IMR-90 (cell line): ENCODE results near the gene SP9. TPM values are rescaled to one million over a fixed set of nuclear protein-coding genes. Genes with fewer than 3 reads are reported as not detected.

ENCODE experiments used
- ATAC-seq: fragments of 200-7000 bp; cut with Tn5 transposase; 2 replicates; pipeline ENCODE4 v1.9.1; 2020; ENCODE audit warnings: low read depth, mild to moderate bottlenecking, moderate library complexity
- BruUV-seq: library from RNA; stranded (reverse); fragments of 400-500 nt; replicated peaks from 2 replicates; lab custom pipeline; 2021; lab: Mats Ljungman, UMichigan
- CTCF ChIA-PET: fragments of 300-600 bp; formaldehyde crosslinking; extraction: SDS; loops from one replicate; lab custom pipeline; 2021; ENCODE audit warnings: antibody characterized with exemption; lab: Yijun Ruan, JAX
- POLR2A ChIA-PET: fragments of 300-600 bp; sonication (Branson Sonifier 250); formaldehyde crosslinking; loops from one replicate; lab custom pipeline; 2022; ENCODE audit warnings: antibody characterized with exemption; ENCODE audit not compliant: unreplicated experiment; lab: Charles Lee
- DNase-seq: peaks from one replicate; pipeline ENCODE4 v3.0.0; 2013
- H2AFZ ChIP-seq: replicated peaks from 2 replicates; pipeline ENCODE3; 2013; ENCODE audit warnings: low read length, mild to moderate bottlenecking; ENCODE audit not compliant: poor library complexity
- H2AK5ac ChIP-seq: 2 replicates; pipeline ENCODE4 v1.6.1; 2013; ENCODE audit warnings: low read depth, low read length, inconsistent platforms
- H2AK9ac ChIP-seq: replicated peaks from 2 replicates; pipeline ENCODE3; 2013; ENCODE audit warnings: mild to moderate bottlenecking, low read depth, low read length, moderate library complexity; ENCODE audit not compliant: poor library complexity
- H2BK120ac ChIP-seq: 2 replicates; pipeline ENCODE4 v1.6.1; 2013; ENCODE audit warnings: low read depth, low read length, inconsistent platforms
- H2BK15ac ChIP-seq: 3 replicates; pipeline ENCODE4 v1.6.1; 2013; ENCODE audit warnings: low read depth, low read length, inconsistent platforms
- H2BK20ac ChIP-seq: 2 replicates; pipeline ENCODE4 v1.6.1; 2013; ENCODE audit warnings: low read depth, mild to moderate bottlenecking, inconsistent platforms, low read length, moderate library complexity
- H2BK5ac ChIP-seq: 2 replicates; pipeline ENCODE4 v1.6.1; 2013; ENCODE audit warnings: mild to moderate bottlenecking, low read depth, low read length, inconsistent platforms; ENCODE audit not compliant: poor library complexity, severe bottlenecking
- H3K14ac ChIP-seq: replicated peaks from 2 replicates; pipeline ENCODE4 v1.6.1; 2013; ENCODE audit warnings: low read depth, low read length, inconsistent platforms
- H3K18ac ChIP-seq: 2 replicates; pipeline ENCODE4 v1.6.1; 2013; ENCODE audit warnings: low read depth, low read length, control low read depth
- H3K23ac ChIP-seq: 2 replicates; pipeline ENCODE4 v1.6.1; 2013; ENCODE audit warnings: low read depth, low read length, inconsistent platforms
- H3K27ac ChIP-seq: 2 replicates; pipeline ENCODE4 v1.5.1; 2013; ENCODE audit warnings: mild to moderate bottlenecking, control low read depth, low read length; ENCODE audit not compliant: insufficient read depth
- H3K27me3 ChIP-seq: 2 replicates; pipeline ENCODE4 v1.6.1; 2013; ENCODE audit warnings: low read length; ENCODE audit not compliant: control insufficient read depth, insufficient read depth
- H3K36me3 ChIP-seq: 2 replicates; pipeline ENCODE4 v1.6.1; 2013; ENCODE audit warnings: low read length, mixed read lengths; ENCODE audit not compliant: control insufficient read depth, insufficient read depth
- H3K4ac ChIP-seq: 2 replicates; pipeline ENCODE4 v1.6.1; 2013; ENCODE audit warnings: low read depth, low read length, inconsistent platforms
- H3K4me1 ChIP-seq: 2 replicates; pipeline ENCODE4 v1.6.1; 2013; ENCODE audit warnings: low read length, mixed read lengths; ENCODE audit not compliant: control insufficient read depth, insufficient read depth
- H3K4me2 ChIP-seq: 2 replicates; pipeline ENCODE4 v1.6.1; 2013; ENCODE audit warnings: low read depth, mild to moderate bottlenecking, control low read depth, low read length, moderate library complexity
- H3K4me3 ChIP-seq: 2 replicates; pipeline ENCODE4 v1.5.1; 2013; ENCODE audit warnings: low read depth, mild to moderate bottlenecking, control low read depth, low read length, moderate library complexity; ENCODE audit not compliant: insufficient read depth
- H3K56ac ChIP-seq: 2 replicates; pipeline ENCODE4 v1.6.1; 2013; ENCODE audit warnings: low read length, inconsistent platforms; ENCODE audit not compliant: insufficient read depth; ENCODE audit errors: extremely low read depth
- H3K79me1 ChIP-seq, 2 experiments: 2 replicates each; pipeline ENCODE4 v1.6.1; 2013; ENCODE audit warnings: low read length in 2 of 2, inconsistent platforms in 1 of 2, low read depth in 1 of 2
- H3K9ac ChIP-seq: 2 replicates; pipeline ENCODE4 v1.6.1; 2013; ENCODE audit warnings: low read depth, low read length, control low read depth
- H3K9me1 ChIP-seq: 2 replicates; pipeline ENCODE4 v1.6.1; 2013; ENCODE audit warnings: low read length, inconsistent platforms; ENCODE audit not compliant: insufficient read depth
- H3K9me3 ChIP-seq: 2 replicates; pipeline ENCODE4 v1.6.1; 2013; ENCODE audit warnings: low read length; ENCODE audit not compliant: control insufficient read depth, insufficient read depth
- H4K20me1 ChIP-seq: 2 replicates; pipeline ENCODE4 v1.6.1; 2013; ENCODE audit warnings: low read length, inconsistent platforms; ENCODE audit not compliant: insufficient read depth
- H4K5ac ChIP-seq: 2 replicates; pipeline ENCODE4 v1.6.1; 2013; ENCODE audit warnings: mild to moderate bottlenecking, low read depth, low read length, control low read depth
- H4K8ac ChIP-seq, 2 experiments: 2 replicates each; pipeline ENCODE4 v1.6.1; 2013; ENCODE audit warnings: low read depth in 2 of 2, low read length in 2 of 2, control low read depth in 1 of 2, inconsistent platforms in 1 of 2
- H4K91ac ChIP-seq: 2 replicates; pipeline ENCODE4 v1.6.1; 2013; ENCODE audit warnings: low read depth, low read length, inconsistent platforms; ENCODE audit not compliant: insufficient read depth
- CEBPB ChIP-seq: IDR thresholded peaks from 2 replicates; pipeline ENCODE4 v1.6.1; 2012; ENCODE audit warnings: low read depth, low read length, improper control_type of control experiment
- CHD1 ChIP-seq: IDR thresholded peaks from 2 replicates; pipeline ENCODE4 v1.6.1; 2012; ENCODE audit warnings: low read depth, low read length, improper control_type of control experiment
- CTCF ChIP-seq: conservative IDR thresholded peaks from 2 replicates; pipeline ENCODE4 v1.5.1; 2012; ENCODE audit warnings: mild to moderate bottlenecking, low read depth, low read length, improper control_type of control experiment
- ELK1 ChIP-seq: fragments of 150-350 bp; IDR thresholded peaks from 2 replicates; pipeline ENCODE4 v1.6.1; 2016; ENCODE audit warnings: low read depth, mild to moderate bottlenecking, low read length, moderate library complexity, borderline replicate concordance
- MAZ ChIP-seq: IDR thresholded peaks from 2 replicates; pipeline ENCODE4 v1.6.1; 2012; ENCODE audit warnings: low read depth, mild to moderate bottlenecking, low read length, improper control_type of control experiment, moderate library complexity, borderline replicate concordance
- MXI1 ChIP-seq: IDR thresholded peaks from 2 replicates; pipeline ENCODE4 v1.6.1; 2012; ENCODE audit warnings: low read depth, mild to moderate bottlenecking, low read length, moderate library complexity, borderline replicate concordance
- NFE2L2 ChIP-seq: fragments of 150-350 bp; IDR thresholded peaks from 2 replicates; pipeline ENCODE4 v1.6.1; 2016; ENCODE audit warnings: low read depth, mild to moderate bottlenecking, low read length
- RAD21 ChIP-seq: IDR thresholded peaks from 2 replicates; pipeline ENCODE4 v1.6.1; 2012; ENCODE audit warnings: low read length, improper control_type of control experiment
- RCOR1 ChIP-seq: IDR thresholded peaks from 2 replicates; pipeline ENCODE4 v1.6.1; 2012; ENCODE audit warnings: mild to moderate bottlenecking, low read length, improper control_type of control experiment; ENCODE audit not compliant: insufficient replicate concordance
- RFX5 ChIP-seq: IDR thresholded peaks from 2 replicates; pipeline ENCODE4 v1.8.0; 2012; ENCODE audit warnings: low read depth, mild to moderate bottlenecking, low read length, moderate library complexity
- SMC3 ChIP-seq: fragments of 150-350 bp; IDR thresholded peaks from 2 replicates; pipeline ENCODE4 v1.6.1; 2016; ENCODE audit warnings: low read depth, mild to moderate bottlenecking, antibody characterized with exemption, low read length, moderate library complexity
- WGBS, 2 experiments: methylation state at CpG; one replicate each; pipeline versions ENCODE4 v1.1.5 to v1.1.7; 2013; ENCODE audit warnings: missing lambda C conversion rate in 2 of 2; ENCODE audit not compliant: insufficient read length in 1 of 2; ENCODE audit errors: extremely low coverage in 2 of 2; 5-methylcytosine and 5-hydroxymethylcytosine counted together
- dilution Hi-C: fragments of 300-500 bp; cut with HindIII; formaldehyde crosslinking; loops from one replicate; pipeline ENCODE4 v1.14.3; 2018; ENCODE audit warnings: low sequenced_read_pairs; ENCODE audit not compliant: unreplicated experiment
- in situ Hi-C: fragments of 300-500 bp; cut with MboI; formaldehyde crosslinking; loops from 3 replicates; pipeline ENCODE4 v1.14.3; 2019; ENCODE audit warnings: low sequenced_read_pairs, inconsistent platforms, mixed read lengths
- intact Hi-C: fragments of 100-400 bp; cut with micrococcal nuclease; formaldehyde crosslinking; loops from 2 replicates; pipeline ENCODE4 v1.10.0; 2022
- polyA plus RNA-seq, 3 experiments: library from polyadenylated mRNA; depleted of rRNA; stranded (reverse); fragments of >200 nt; gene quantifications; 2 replicates each; pipeline ENCODE4 v1.2.3, GENCODE V29; 2012; ENCODE audit warnings: low replicate concordance in 1 of 3
- total RNA-seq: library from RNA; depleted of rRNA; stranded (reverse); fragments of >200 nt; gene quantifications from 2 replicates; pipeline ENCODE4 v1.2.3, GENCODE V29; 2012

The SP9 gene
- total and polyA plus RNA-seq, 2 of the 4 experiments (the other 2 are of a cell fraction), result not detected

GRCh38 chr2:174327841-174328113 lies 7.0 kb upstream of the SP9 start:
- Histone ChIP-seq H2BK15ac (no peak overlapping the region), H2BK20ac (no peak overlapping the region), H2BK120ac (no peak overlapping the region), H3K9me3 (peaks cover 13% of the 10 kb centered on the region), H3K23ac (peak overlapping the region; percentile 83; the same call in 1 of the 2 replicates), H3K4me2 (no peak overlapping the region), H2AFZ (peak overlapping the region; percentile 35), H4K8ac (no peak overlapping the region), H3K14ac (no peak overlapping the region), H3K4me1 (peaks cover 4% of the 10 kb centered on the region; the same call in 1 of the 2 replicates), H4K91ac (no peak overlapping the region), H3K9me1 (no peaks in the 10 kb centered on the region), H3K9ac (no peak overlapping the region), H2AK9ac (no peak overlapping the region), H3K4me3 (no peak overlapping the region), H3K27me3 (peaks cover 86% of the 10 kb centered on the region), H3K27ac (no peak overlapping the region), H4K5ac (no peak overlapping the region), H3K4ac (no peak overlapping the region), H2BK5ac (no peak overlapping the region), H3K36me3 (no peaks in the 10 kb centered on the region), H2AK5ac (no peak overlapping the region), H4K20me1 (peaks cover 7% of the 10 kb centered on the region; the same call in 1 of the 2 replicates), H3K56ac (no peak overlapping the region), H3K79me1 (no peaks in the 10 kb centered on the region), H3K18ac (no peak overlapping the region)
- POLR2A ChIA-PET, result no interaction called here
- intact Hi-C loops (loop anchor here (5.0 kb wide), 1 partner anchor 445 kb away; no protein-coding TSS in a partner anchor), in situ Hi-C loops (loop anchor here (25.0 kb wide), 2 partner anchors 740 to 1515 kb away; no protein-coding TSS in a partner anchor), dilution Hi-C loops (no loop called here)
- 39% methylated on average over 2 of the region's 6 CpGs; no CpG with 5 or more reads in 1 of the 2 experiments for WGBS, 2 experiments
- DNase-seq (no peak), ATAC-seq (no peak)
- BruUV-seq, result no TSS peak
- CTCF ChIA-PET, result no interaction called here
- no peak for TF ChIP-seq RCOR1
- no peak for TF ChIP-seq CTCF
- TF ChIP-seq SMC3, result no peak
- no peak for TF ChIP-seq CHD1
- TF ChIP-seq RAD21, result no peak
- no peak for TF ChIP-seq MXI1
- no peak for TF ChIP-seq ELK1
- TF ChIP-seq MAZ, result no peak
- no peak for TF ChIP-seq RFX5
- no peak for TF ChIP-seq CEBPB
- no peak for TF ChIP-seq NFE2L2
